ENCODE measurements around the gene RAP1B.
"Not testable (repeated sequence)": the region's sequence is repeated elsewhere in the genome, so short reads cannot be mapped to it uniquely, and the experiment has no call there.

The RAP1B gene

GRCh38 chr12:68674376-68674775 lies 63.7 kb downstream of the RAP1B start:
- TF ChIP-seq ZFP3 (CRISPR knock-in tag; IDR thresholded peaks at IDR 0.05) (no peak), TCF4 (CRISPR knock-in tag; IDR thresholded peaks at IDR 0.05; ENCODE audit: borderline replicate concordance) (no peak), PPARA (CRISPR knock-in tag; IDR thresholded peaks at IDR 0.05; ENCODE audit: borderline replicate concordance) (no peak), ZC3H10 (CRISPR knock-in tag; IDR thresholded peaks at IDR 0.05) (no peak), OSR1 (CRISPR knock-in tag; IDR thresholded peaks at IDR 0.05) (no peak), PATZ1 (CRISPR knock-in tag; IDR thresholded peaks at IDR 0.05; ENCODE audit: borderline replicate concordance) (no peak), SNAI2 (CRISPR knock-in tag; IDR thresholded peaks at IDR 0.05) (no peak), GLIS3 (CRISPR knock-in tag; IDR thresholded peaks at IDR 0.05) (no peak), ESRRG (CRISPR knock-in tag; IDR thresholded peaks at IDR 0.05) (no peak), ZFP30 (CRISPR knock-in tag; IDR thresholded peaks at IDR 0.05) (no peak), ISL1 (CRISPR knock-in tag; IDR thresholded peaks at IDR 0.05) (no peak), RARB (CRISPR knock-in tag; IDR thresholded peaks at IDR 0.05) (no peak), CSDC2 (CRISPR knock-in tag; IDR thresholded peaks at IDR 0.05) (no peak), POU6F1 (CRISPR knock-in tag; IDR thresholded peaks at IDR 0.05; ENCODE audit: borderline replicate concordance, low read depth) (no peak), TSHZ2 (CRISPR knock-in tag; IDR thresholded peaks at IDR 0.05) (no peak), ZNF565 (CRISPR knock-in tag; conservative IDR thresholded peaks at IDR 0.05; ENCODE audit: low read depth) (no peak), ZNF70 (CRISPR knock-in tag; IDR thresholded peaks at IDR 0.05) (no peak)
- ATAC-seq = no peak

- TF ChIP-seq ISL1 (CRISPR knock-in tag; IDR thresholded peaks at IDR 0.05) (no peak), ZNF565 (CRISPR knock-in tag; conservative IDR thresholded peaks at IDR 0.05; ENCODE audit: low read depth) (no peak), CSDC2 (CRISPR knock-in tag; IDR thresholded peaks at IDR 0.05) (no peak), ZFP3 (CRISPR knock-in tag; IDR thresholded peaks at IDR 0.05) (no peak), RARB (CRISPR knock-in tag; IDR thresholded peaks at IDR 0.05) (no peak), ZC3H10 (CRISPR knock-in tag; IDR thresholded peaks at IDR 0.05) (no peak), OSR1 (CRISPR knock-in tag; IDR thresholded peaks at IDR 0.05) (no peak), ZFP30 (CRISPR knock-in tag; IDR thresholded peaks at IDR 0.05) (no peak), CSRNP3 (CRISPR knock-in tag; IDR thresholded peaks at IDR 0.05) (no peak), CREB5 (CRISPR knock-in tag; IDR thresholded peaks at IDR 0.05; ENCODE audit: low read depth) (no peak), TCF4 (CRISPR knock-in tag; IDR thresholded peaks at IDR 0.05; ENCODE audit: borderline replicate concordance) (no peak), ESRRG (CRISPR knock-in tag; IDR thresholded peaks at IDR 0.05) (no peak), TOX (CRISPR knock-in tag; IDR thresholded peaks at IDR 0.05; ENCODE audit: borderline replicate concordance) (no peak)
- ATAC-seq = no peak
Observed at GRCh38 chr12:68675101-68675842, 64.6 kb downstream of the RAP1B start.

- ATAC-seq = not testable (repeated sequence)
Observed at GRCh38 chr12:68676854-68677253, 66.2 kb downstream of the RAP1B start.

All from SK-N-SH treated with all-trans-retinoic acid at 6 μM for 48 hours (cell line).